Endothelial cell of umbilical vein (primary cell): Measurements from ENCODE around the gene DPEP3. TPM values are rescaled to one million over a fixed set of nuclear protein-coding genes. Genes with fewer than 3 reads are reported as not detected.
A peak's percentile ranks its signal among the peaks of the same experiment; 100 is the strongest.

Experiments
- BruUV-seq: library from RNA; stranded (reverse); fragments of 400-500 nt; replicated peaks from 2 replicates; lab custom pipeline; 2021; lab: Mats Ljungman, UMichigan
- CTCF ChIA-PET: fragments of 300-600, 350-600 bp; sonication (Branson Sonifier 250); formaldehyde crosslinking; loops from one replicate; lab custom pipeline; 2021; ENCODE audit warnings: antibody characterized with exemption, inconsistent platforms; lab: Charles Lee
- POLR2A ChIA-PET: fragments of 300-600, 350-600 bp; sonication (Branson Sonifier 250); formaldehyde crosslinking; loops from one replicate; lab custom pipeline; 2021; ENCODE audit warnings: antibody characterized with exemption, inconsistent platforms; lab: Charles Lee
- DNase-seq: peaks from one replicate; pipeline ENCODE4 v3.0.0-alpha.2; 2011; ENCODE audit warnings: low read depth, low spot score
- FAIRE-seq: peaks from 2 replicates; lab custom pipeline; 2011; peaks lifted over from hg19 to GRCh38; lab: Jason Lieb, UNC
- H2AFZ ChIP-seq: 2 replicates; pipeline ENCODE4 v1.6.0; 2012; ENCODE audit warnings: low read depth, low read length, control low read depth, inconsistent platforms
- H3K27ac ChIP-seq: 2 replicates; pipeline ENCODE4 v1.5.1; 2011; ENCODE audit warnings: low read depth, mild to moderate bottlenecking, control low read depth, low read length, moderate library complexity; ENCODE audit not compliant: insufficient read depth
- H3K27me3 ChIP-seq, 2 experiments: 2 replicates each; pipeline versions ENCODE4 v1.6.0 to v1.6.1; 2011; ENCODE audit warnings: low read length in 2 of 2, mixed read lengths in 1 of 2; ENCODE audit not compliant: control insufficient read depth in 2 of 2, insufficient read depth in 2 of 2
- H3K36me3 ChIP-seq, 2 experiments: 2 replicates in 1 of 2; 3 replicates in 1 of 2; pipeline ENCODE4 v1.5.1; 2011; ENCODE audit warnings: low read length in 2 of 2, mild to moderate bottlenecking in 1 of 2, moderate library complexity in 1 of 2; ENCODE audit not compliant: control insufficient read depth in 2 of 2, insufficient read depth in 2 of 2; ENCODE audit errors: extremely low read depth in 1 of 2
- H3K4me1 ChIP-seq: 3 replicates; pipeline ENCODE4 v1.5.1; 2011; ENCODE audit warnings: mild to moderate bottlenecking, low read length; ENCODE audit not compliant: control insufficient read depth, insufficient read depth; ENCODE audit errors: extremely low read depth
- H3K4me2 ChIP-seq: 2 replicates; pipeline ENCODE4 v1.6.1; 2011; ENCODE audit warnings: low read length, control low read depth, mixed read lengths; ENCODE audit not compliant: insufficient read depth
- H3K4me3 ChIP-seq, 3 experiments: fragments of 200-600 bp in 1 of 3; sonication (generic), shearing (Covaris generic) in 1 of 3; replicated peaks in 1 of 3; 2 replicates each; pipeline ENCODE4 v1.5.1; 2011 to 2016; ENCODE audit warnings: control low read depth in 3 of 3, low read length in 3 of 3, mild to moderate bottlenecking in 2 of 3, inconsistent platforms in 1 of 3, low read depth in 1 of 3, moderate library complexity in 1 of 3; ENCODE audit not compliant: insufficient read depth in 1 of 3
- H3K79me2 ChIP-seq: 2 replicates; pipeline ENCODE4 v1.6.0; 2012; ENCODE audit warnings: low read length, inconsistent platforms; ENCODE audit not compliant: control insufficient read depth, insufficient read depth
- H3K9ac ChIP-seq: replicated peaks from 2 replicates; pipeline ENCODE3; 2011; ENCODE audit warnings: low read length, control low read depth; ENCODE audit not compliant: insufficient read depth; ENCODE audit errors: extremely low read depth
- H3K9me1 ChIP-seq: replicated peaks from 3 replicates; pipeline ENCODE4 v1.6.0; 2011; ENCODE audit warnings: mild to moderate bottlenecking, low read length; ENCODE audit not compliant: control insufficient read depth, insufficient read depth; ENCODE audit errors: extremely low read depth
- H3K9me3 ChIP-seq: replicated peaks from 2 replicates; pipeline ENCODE4 v1.5.1; 2012; ENCODE audit warnings: low read length, inconsistent platforms; ENCODE audit not compliant: control insufficient read depth, insufficient read depth
- H4K20me1 ChIP-seq: replicated peaks from 2 replicates; pipeline ENCODE3; 2011; ENCODE audit warnings: mild to moderate bottlenecking, low read length; ENCODE audit not compliant: control insufficient read depth, insufficient read depth; ENCODE audit errors: extremely low read depth
- CTCF ChIP-seq, 2 donors: IDR thresholded peaks; 1 replicate in 1 of 2; 2 replicates in 1 of 2; pipeline ENCODE4 v1.5.1; 2011; ENCODE audit warnings: low read length in 2 of 2, mild to moderate bottlenecking in 2 of 2, moderate library complexity in 2 of 2, control low read depth in 1 of 2, inconsistent platforms in 1 of 2, low read depth in 1 of 2; ENCODE audit not compliant: insufficient read depth in 1 of 2; ENCODE audit errors: extremely low read depth in 1 of 2
- EZH2 ChIP-seq: IDR thresholded peaks from 2 replicates; pipeline ENCODE4 v1.6.1; 2012; ENCODE audit warnings: borderline replicate concordance, low read depth, mild to moderate bottlenecking, moderate library complexity, low read length, inconsistent platforms; ENCODE audit not compliant: severe bottlenecking
- FOS ChIP-seq: IDR thresholded peaks from 2 replicates; pipeline ENCODE4 v1.6.1; 2011; ENCODE audit warnings: mild to moderate bottlenecking, low read length, moderate library complexity, borderline replicate concordance; ENCODE audit not compliant: insufficient read depth
- GATA2 ChIP-seq: IDR thresholded peaks from 2 replicates; pipeline ENCODE4 v1.7.0; 2011; ENCODE audit warnings: low read depth, mild to moderate bottlenecking, moderate library complexity, mixed read lengths, low read length; ENCODE audit not compliant: insufficient read length, insufficient read depth
- JUN ChIP-seq: IDR thresholded peaks from 2 replicates; pipeline ENCODE4 v1.6.1; 2011; ENCODE audit warnings: borderline replicate concordance, low read depth; ENCODE audit not compliant: insufficient read length, insufficient read depth
- MAX ChIP-seq: IDR thresholded peaks from 2 replicates; pipeline ENCODE4 v1.6.1; 2011; ENCODE audit not compliant: insufficient read depth, insufficient read length
- MYC ChIP-seq: IDR thresholded peaks from one replicate; pipeline ENCODE4 v1.6.1; 2011; ENCODE audit warnings: mild to moderate bottlenecking, low read depth, low read length
- POLR2A ChIP-seq: IDR thresholded peaks from 2 replicates; pipeline ENCODE4 v1.6.1; 2012; ENCODE audit warnings: low read depth, mild to moderate bottlenecking, control low read depth, low read length
- POLR2AphosphoS5 ChIP-seq: IDR thresholded peaks from 2 replicates; pipeline ENCODE4 v1.6.1; 2012; ENCODE audit warnings: low read depth, mild to moderate bottlenecking, control low read depth, low read length, moderate library complexity; ENCODE audit not compliant: insufficient read depth
- dilution Hi-C: fragments of 300-500 bp; cut with MboI; formaldehyde crosslinking; loops from one replicate; pipeline ENCODE4 v1.15.0; 2019; ENCODE audit warnings: low sequenced_read_pairs; ENCODE audit not compliant: extremely low pct_ligation_motif_present
- intact Hi-C: fragments of 100-400 bp; cut with micrococcal nuclease; formaldehyde crosslinking; loops from one replicate; pipeline ENCODE4 v1.10.0; 2022
- polyA plus RNA-seq, 4 experiments: library from polyadenylated mRNA; depleted of rRNA in 3 of 4; stranded (reverse) in 3 of 4; unstranded in 1 of 4; fragments of >200 nt; gene quantifications; 2 replicates each; pipeline versions ENCODE4 v1.2.1 to v1.2.3, GENCODE V29; 2011 to 2012; ENCODE audit warnings: missing spikeins in 1 of 4
- total RNA-seq: library from RNA; stranded (reverse); gene quantifications from 2 replicates; pipeline ENCODE4 v1.2.3, GENCODE V29; 2021

The DPEP3 gene
- total and polyA plus RNA-seq, 2 donors (not counting 3 experiments of a cell fraction or from before 2014, with no cell fraction given), result 0.06 TPM; not detected in 1

GRCh38 chr16:67992661-67993206, 12.4 kb upstream of the DPEP3 start:
- no TSS peak for BruUV-seq
- H2AFZ ChIP-seq, result peak overlapping the region; percentile 35
- H3K9me3 ChIP-seq, result no peaks in the 10 kb centered on the region
- H3K79me2 ChIP-seq, result no peaks in the 10 kb centered on the region
- no peaks in the 10 kb centered on the region for H4K20me1 ChIP-seq
- no peak for TF ChIP-seq POLR2AphosphoS5
- TF ChIP-seq GATA2, result no peak
- no peak for TF ChIP-seq EZH2
- TF ChIP-seq FOS, result no peak
- no peak for TF ChIP-seq POLR2A
- TF ChIP-seq MYC, result no peak
- H3K9me1 ChIP-seq, result no peaks in the 10 kb centered on the region
- FAIRE-seq (no peak), DNase-seq (no peak)
- CTCF ChIA-PET, result interaction anchor here (0.9 to 2.4 kb wide), 3 partner anchors 10 to 235 kb away, joined by 3 to 52 read pairs (median 8); no protein-coding TSS in a partner anchor
- intact Hi-C loops, result loop anchor here (1.0 kb wide), 4 partner anchors 31 to 237 kb away; partner anchors contain the start of genes DDX28 and DUS2
- no peak overlapping the region for H3K27ac ChIP-seq
- no peak overlapping the region for H3K4me3 ChIP-seq
- dilution Hi-C loops, result no loop called here
- H3K4me2 ChIP-seq, result no peak overlapping the region
- H3K9ac ChIP-seq, result no peak overlapping the region
- POLR2A ChIA-PET, result no interaction called here
- no peaks in the 10 kb centered on the region for H3K27me3 ChIP-seq
- H3K4me1 ChIP-seq, result peaks cover 4% of the 10 kb centered on the region
- H3K36me3 ChIP-seq, result no peaks in the 10 kb centered on the region

- Histone ChIP-seq H3K27me3 (no peaks in the 10 kb centered on the region), H3K27ac (no peak overlapping the region), H3K4me1 (peaks cover 5% of the 10 kb centered on the region), H3K9me1 (no peaks in the 10 kb centered on the region), H4K20me1 (no peaks in the 10 kb centered on the region), H3K4me3 (no peak overlapping the region), H3K9me3 (no peaks in the 10 kb centered on the region), H2AFZ (no peak overlapping the region), H3K36me3 (no peaks in the 10 kb centered on the region), H3K9ac (no peak overlapping the region), H3K4me2 (no peak overlapping the region), H3K79me2 (no peaks in the 10 kb centered on the region)
- BruUV-seq, result no TSS peak
- dilution Hi-C loops (no loop called here), intact Hi-C loops (no loop called here)
- TF ChIP-seq POLR2A, result no peak
- TF ChIP-seq MAX, result no peak
- TF ChIP-seq POLR2AphosphoS5, result no peak
- no peak for TF ChIP-seq CTCF (IDR thresholded peaks at IDR 0.05; ENCODE audit: extremely low read depth in 1 of 2, insufficient read depth in 1 of 2, low read depth in 1 of 2, low read length in 2 of 2)
- no peak for TF ChIP-seq JUN
- no peak for TF ChIP-seq EZH2
- TF ChIP-seq FOS, result no peak
- TF ChIP-seq MYC, result no peak
- TF ChIP-seq GATA2, result no peak
- DNase-seq (no peak), FAIRE-seq (no peak)
- ChIA-PET CTCF (interaction anchor here (1.0 to 2.4 kb wide), 3 partner anchors 13 to 51 kb away, joined by 3 to 6 read pairs (median 5); no protein-coding TSS in a partner anchor), POLR2A (no interaction called here)
These were observed 9.7 kb upstream of the DPEP3 start for GRCh38 chr16:67990018-67990386.
